Transverse colon (tissue), 3 donors: ENCODE results near the gene UNC13A.

Experiments
- POLR2A ChIP-seq: fragments of 450-650 bp; IDR thresholded peaks from one replicate; pipeline ENCODE4 v1.6.1; 2016; ENCODE audit warnings: antibody characterized with exemption, mild to moderate bottlenecking, moderate library complexity
- TF ChIP-seq, protein P1 (sequence below), 5 experiments: fragments of 200-600 bp in 3 of 5; fragments of 450-650 bp in 2 of 5; sonication (generic) in 3 of 5; IDR thresholded peaks; 1 replicate in 2 of 5; 2 replicates in 3 of 5; pipeline ENCODE4 v1.5.1; 2016 to 2017; ENCODE audit warnings: antibody characterized with exemption in 5 of 5, inconsistent platforms in 3 of 5, mild to moderate bottlenecking in 2 of 5, moderate library complexity in 1 of 5

DNA sequence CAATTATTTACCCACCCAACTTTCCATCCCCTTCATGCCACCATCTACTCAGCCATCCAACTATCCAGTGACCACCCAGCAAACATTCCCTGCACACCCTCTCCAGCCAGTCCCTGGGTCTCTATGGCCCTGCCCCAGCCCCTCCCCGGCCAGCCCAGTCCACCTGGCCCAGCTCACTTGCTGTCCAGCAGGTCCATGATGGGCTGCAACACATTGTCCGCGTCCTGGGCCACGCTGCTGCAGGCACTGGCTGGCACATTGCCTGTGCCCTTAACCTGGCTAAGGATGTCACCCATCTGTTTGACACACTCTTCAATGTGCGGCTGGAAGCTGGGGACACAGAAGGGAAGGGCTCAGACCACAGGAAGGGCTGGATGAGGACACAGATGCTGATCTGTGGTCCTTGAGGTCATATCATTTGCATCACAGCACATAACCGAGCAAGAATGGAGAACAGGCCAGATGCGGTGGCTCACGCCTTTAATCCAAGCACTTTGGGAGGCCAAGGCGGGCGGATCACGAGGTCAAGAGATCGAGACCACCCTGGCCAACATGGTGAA, 61.6 kb downstream of the UNC13A start:
- TF ChIP-seq POLR2A = no peak
- TF ChIP-seq, protein P1, sequence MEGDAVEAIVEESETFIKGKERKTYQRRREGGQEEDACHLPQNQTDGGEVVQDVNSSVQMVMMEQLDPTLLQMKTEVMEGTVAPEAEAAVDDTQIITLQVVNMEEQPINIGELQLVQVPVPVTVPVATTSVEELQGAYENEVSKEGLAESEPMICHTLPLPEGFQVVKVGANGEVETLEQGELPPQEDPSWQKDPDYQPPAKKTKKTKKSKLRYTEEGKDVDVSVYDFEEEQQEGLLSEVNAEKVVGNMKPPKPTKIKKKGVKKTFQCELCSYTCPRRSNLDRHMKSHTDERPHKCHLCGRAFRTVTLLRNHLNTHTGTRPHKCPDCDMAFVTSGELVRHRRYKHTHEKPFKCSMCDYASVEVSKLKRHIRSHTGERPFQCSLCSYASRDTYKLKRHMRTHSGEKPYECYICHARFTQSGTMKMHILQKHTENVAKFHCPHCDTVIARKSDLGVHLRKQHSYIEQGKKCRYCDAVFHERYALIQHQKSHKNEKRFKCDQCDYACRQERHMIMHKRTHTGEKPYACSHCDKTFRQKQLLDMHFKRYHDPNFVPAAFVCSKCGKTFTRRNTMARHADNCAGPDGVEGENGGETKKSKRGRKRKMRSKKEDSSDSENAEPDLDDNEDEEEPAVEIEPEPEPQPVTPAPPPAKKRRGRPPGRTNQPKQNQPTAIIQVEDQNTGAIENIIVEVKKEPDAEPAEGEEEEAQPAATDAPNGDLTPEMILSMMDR (IDR thresholded peaks at IDR 0.05) = no peak
